ENCODE measurements around the gene PRDX5. TPM values are rescaled to one million over a fixed set of nuclear protein-coding genes. Genes with fewer than 3 reads are reported as not detected.

The PRDX5 gene
- total and polyA plus RNA-seq, 9 of the 15 experiments (the other 6 are each of a cell fraction or from before 2014, with no cell fraction given), result 40.8 to 327 (median 204) TPM

DNA sequence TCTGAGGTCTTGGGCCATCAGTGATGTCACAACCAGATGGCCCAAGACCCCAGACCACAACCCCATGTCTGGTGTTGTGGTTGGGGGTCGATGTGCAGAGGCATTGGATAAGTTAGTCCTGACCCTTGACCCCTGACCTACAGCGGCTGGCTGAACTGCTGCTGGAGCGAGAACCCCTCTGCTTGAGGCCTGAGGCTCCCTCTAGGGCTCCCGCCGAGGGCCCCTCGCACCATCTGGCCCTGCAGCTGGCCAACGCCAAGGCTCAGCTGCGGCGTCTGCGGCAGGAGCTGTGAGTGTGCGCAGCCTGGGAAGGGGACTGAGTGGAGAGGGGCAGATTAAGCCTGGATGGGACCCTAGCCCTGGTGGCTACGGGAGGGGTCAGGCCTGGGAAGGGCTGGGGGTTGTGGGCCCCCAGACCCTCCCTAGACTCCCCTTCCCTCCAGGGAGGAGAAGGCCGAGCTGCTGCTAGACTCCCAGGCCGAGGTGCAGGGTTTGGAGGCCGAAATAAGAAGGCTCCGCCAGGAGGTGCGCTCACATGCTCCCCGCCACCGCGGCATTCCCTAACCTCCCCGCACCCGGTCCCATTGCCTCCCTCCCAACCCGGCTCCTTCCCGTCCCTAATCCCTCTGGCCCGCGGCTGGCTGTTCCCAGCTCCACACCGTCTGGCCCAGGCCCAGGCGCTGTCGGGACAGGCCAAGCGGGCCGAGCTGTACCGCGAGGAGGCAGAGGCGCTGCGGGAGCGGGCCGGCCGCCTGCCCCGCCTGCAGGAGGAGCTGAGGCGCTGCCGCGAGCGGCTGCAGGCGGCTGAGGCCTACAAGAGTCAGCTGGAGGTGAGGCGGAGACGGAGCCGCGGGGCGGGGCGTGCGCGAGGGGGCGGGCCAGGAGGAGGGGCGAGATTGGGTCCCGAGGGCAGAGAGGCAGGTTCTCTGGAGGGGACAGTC is 24.2 kb downstream of the PRDX5 start (continued):
- TF ChIP-seq NR2C1 (IDR thresholded peaks at IDR 0.05) (peak; percentile 88), NR2C1 (tag; IDR thresholded peaks at IDR 0.05) (peak; percentile 89), ZFX (CRISPR knock-in tag; IDR thresholded peaks at IDR 0.05) (peak; percentile 99), POLR2G (IDR thresholded peaks at IDR 0.05; ENCODE audit: low read depth, low read length) (peak; percentile 93), KDM2B (CRISPR knock-in tag; IDR thresholded peaks at IDR 0.05) (peak; percentile 15; the same call in 1 of the 2 replicates), MXI1 (IDR thresholded peaks at IDR 0.05; ENCODE audit: low read depth, low read length) (peak; percentile 22; the same call in 1 of the 2 replicates), DPF2 (IDR thresholded peaks at IDR 0.05) (0 out of 2 replicates have a peak, but pooled peaks have one; percentile 32), FOXJ3 (CRISPR knock-in tag; IDR thresholded peaks at IDR 0.05) (no peak), EGR1 (conservative IDR thresholded peaks at IDR 0.05) (peak; percentile 37; the same call in 1 of the 2 replicates), RBBP5 (IDR thresholded peaks at IDR 0.05; ENCODE audit: borderline replicate concordance, insufficient read depth, low read length, poor library complexity, severe bottlenecking) (peak; percentile 49), TAF9B (IDR thresholded peaks at IDR 0.05; ENCODE audit: partially characterized antibody) (no peak), NBN (IDR thresholded peaks at IDR 0.05; ENCODE audit: low read depth) (0 out of 2 replicates have a peak, but pooled peaks have one; percentile 49), TCFL5 (CRISPR knock-in tag; conservative IDR thresholded peaks at IDR 0.05) (no peak)
- TF ChIP-seq, protein P1, sequence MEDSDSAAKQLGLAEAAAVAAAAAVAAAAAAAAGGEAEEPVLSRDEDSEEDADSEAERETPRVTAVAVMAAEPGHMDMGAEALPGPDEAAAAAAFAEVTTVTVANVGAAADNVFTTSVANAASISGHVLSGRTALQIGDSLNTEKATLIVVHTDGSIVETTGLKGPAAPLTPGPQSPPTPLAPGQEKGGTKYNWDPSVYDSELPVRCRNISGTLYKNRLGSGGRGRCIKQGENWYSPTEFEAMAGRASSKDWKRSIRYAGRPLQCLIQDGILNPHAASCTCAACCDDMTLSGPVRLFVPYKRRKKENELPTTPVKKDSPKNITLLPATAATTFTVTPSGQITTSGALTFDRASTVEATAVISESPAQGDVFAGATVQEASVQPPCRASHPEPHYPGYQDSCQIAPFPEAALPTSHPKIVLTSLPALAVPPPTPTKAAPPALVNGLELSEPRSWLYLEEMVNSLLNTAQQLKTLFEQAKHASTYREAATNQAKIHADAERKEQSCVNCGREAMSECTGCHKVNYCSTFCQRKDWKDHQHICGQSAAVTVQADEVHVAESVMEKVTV (CRISPR knock-in tag; IDR thresholded peaks at IDR 0.05), result no peak
- TF ChIP-seq, protein P2, sequence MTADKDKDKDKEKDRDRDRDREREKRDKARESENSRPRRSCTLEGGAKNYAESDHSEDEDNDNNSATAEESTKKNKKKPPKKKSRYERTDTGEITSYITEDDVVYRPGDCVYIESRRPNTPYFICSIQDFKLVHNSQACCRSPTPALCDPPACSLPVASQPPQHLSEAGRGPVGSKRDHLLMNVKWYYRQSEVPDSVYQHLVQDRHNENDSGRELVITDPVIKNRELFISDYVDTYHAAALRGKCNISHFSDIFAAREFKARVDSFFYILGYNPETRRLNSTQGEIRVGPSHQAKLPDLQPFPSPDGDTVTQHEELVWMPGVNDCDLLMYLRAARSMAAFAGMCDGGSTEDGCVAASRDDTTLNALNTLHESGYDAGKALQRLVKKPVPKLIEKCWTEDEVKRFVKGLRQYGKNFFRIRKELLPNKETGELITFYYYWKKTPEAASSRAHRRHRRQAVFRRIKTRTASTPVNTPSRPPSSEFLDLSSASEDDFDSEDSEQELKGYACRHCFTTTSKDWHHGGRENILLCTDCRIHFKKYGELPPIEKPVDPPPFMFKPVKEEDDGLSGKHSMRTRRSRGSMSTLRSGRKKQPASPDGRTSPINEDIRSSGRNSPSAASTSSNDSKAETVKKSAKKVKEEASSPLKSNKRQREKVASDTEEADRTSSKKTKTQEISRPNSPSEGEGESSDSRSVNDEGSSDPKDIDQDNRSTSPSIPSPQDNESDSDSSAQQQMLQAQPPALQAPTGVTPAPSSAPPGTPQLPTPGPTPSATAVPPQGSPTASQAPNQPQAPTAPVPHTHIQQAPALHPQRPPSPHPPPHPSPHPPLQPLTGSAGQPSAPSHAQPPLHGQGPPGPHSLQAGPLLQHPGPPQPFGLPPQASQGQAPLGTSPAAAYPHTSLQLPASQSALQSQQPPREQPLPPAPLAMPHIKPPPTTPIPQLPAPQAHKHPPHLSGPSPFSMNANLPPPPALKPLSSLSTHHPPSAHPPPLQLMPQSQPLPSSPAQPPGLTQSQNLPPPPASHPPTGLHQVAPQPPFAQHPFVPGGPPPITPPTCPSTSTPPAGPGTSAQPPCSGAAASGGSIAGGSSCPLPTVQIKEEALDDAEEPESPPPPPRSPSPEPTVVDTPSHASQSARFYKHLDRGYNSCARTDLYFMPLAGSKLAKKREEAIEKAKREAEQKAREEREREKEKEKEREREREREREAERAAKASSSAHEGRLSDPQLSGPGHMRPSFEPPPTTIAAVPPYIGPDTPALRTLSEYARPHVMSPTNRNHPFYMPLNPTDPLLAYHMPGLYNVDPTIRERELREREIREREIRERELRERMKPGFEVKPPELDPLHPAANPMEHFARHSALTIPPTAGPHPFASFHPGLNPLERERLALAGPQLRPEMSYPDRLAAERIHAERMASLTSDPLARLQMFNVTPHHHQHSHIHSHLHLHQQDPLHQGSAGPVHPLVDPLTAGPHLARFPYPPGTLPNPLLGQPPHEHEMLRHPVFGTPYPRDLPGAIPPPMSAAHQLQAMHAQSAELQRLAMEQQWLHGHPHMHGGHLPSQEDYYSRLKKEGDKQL (CRISPR knock-in tag; IDR thresholded peaks at IDR 0.05; ENCODE audit: borderline replicate concordance), result no peak
- TF ChIP-seq, protein P3, sequence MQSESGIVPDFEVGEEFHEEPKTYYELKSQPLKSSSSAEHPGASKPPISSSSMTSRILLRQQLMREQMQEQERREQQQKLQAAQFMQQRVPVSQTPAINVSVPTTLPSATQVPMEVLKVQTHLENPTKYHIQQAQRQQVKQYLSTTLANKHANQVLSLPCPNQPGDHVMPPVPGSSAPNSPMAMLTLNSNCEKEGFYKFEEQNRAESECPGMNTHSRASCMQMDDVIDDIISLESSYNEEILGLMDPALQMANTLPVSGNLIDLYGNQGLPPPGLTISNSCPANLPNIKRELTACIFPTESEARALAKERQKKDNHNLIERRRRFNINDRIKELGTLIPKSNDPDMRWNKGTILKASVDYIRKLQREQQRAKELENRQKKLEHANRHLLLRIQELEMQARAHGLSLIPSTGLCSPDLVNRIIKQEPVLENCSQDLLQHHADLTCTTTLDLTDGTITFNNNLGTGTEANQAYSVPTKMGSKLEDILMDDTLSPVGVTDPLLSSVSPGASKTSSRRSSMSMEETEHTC (IDR thresholded peaks at IDR 0.05), result peak; percentile 43; the same call in 1 of the 2 replicates
- TF ChIP-seq, protein P4, sequence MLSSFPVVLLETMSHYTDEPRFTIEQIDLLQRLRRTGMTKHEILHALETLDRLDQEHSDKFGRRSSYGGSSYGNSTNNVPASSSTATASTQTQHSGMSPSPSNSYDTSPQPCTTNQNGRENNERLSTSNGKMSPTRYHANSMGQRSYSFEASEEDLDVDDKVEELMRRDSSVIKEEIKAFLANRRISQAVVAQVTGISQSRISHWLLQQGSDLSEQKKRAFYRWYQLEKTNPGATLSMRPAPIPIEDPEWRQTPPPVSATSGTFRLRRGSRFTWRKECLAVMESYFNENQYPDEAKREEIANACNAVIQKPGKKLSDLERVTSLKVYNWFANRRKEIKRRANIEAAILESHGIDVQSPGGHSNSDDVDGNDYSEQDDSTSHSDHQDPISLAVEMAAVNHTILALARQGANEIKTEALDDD (IDR thresholded peaks at IDR 0.05), result no peak
